ENCODE measurements around the gene PCDHA1.
"Not testable (repeated sequence)": the region's sequence is repeated elsewhere in the genome, so short reads cannot be mapped to it uniquely, and the experiment has no call there.

PCDHA1 gene

DNA sequence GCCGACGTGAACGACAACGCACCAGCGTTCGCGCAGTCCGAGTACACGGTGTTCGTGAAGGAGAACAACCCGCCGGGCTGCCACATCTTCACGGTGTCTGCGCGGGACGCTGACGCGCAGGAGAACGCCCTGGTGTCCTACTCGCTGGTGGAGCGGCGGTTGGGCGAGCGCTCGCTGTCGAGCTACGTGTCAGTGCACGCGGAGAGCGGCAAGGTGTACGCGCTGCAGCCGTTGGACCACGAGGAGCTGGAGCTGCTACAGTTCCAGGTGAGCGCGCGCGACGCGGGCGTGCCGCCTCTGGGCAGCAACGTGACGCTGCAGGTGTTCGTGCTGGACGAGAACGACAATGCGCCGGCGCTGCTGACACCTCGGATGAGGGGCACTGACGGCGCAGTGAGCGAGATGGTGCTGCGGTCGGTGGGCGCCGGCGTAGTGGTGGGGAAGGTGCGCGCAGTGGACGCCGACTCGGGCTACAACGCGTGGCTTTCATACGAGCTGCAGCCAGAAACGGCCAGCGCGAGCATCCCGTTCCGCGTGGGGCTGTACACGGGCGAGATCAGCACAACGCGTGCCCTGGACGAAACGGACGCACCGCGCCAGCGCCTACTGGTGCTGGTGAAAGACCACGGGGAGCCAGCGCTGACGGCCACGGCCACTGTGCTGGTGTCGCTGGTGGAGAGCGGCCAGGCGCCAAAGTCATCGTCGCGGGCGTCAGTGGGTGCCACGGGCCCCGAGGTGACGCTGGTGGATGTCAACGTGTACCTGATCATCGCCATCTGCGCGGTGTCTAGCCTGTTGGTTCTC lies 64.1 kb downstream of the PCDHA1 start:
- in situ Hi-C loops (cut with MboI; ENCODE audit: low sequenced_read_pairs), result not testable (repeated sequence)

DNA sequence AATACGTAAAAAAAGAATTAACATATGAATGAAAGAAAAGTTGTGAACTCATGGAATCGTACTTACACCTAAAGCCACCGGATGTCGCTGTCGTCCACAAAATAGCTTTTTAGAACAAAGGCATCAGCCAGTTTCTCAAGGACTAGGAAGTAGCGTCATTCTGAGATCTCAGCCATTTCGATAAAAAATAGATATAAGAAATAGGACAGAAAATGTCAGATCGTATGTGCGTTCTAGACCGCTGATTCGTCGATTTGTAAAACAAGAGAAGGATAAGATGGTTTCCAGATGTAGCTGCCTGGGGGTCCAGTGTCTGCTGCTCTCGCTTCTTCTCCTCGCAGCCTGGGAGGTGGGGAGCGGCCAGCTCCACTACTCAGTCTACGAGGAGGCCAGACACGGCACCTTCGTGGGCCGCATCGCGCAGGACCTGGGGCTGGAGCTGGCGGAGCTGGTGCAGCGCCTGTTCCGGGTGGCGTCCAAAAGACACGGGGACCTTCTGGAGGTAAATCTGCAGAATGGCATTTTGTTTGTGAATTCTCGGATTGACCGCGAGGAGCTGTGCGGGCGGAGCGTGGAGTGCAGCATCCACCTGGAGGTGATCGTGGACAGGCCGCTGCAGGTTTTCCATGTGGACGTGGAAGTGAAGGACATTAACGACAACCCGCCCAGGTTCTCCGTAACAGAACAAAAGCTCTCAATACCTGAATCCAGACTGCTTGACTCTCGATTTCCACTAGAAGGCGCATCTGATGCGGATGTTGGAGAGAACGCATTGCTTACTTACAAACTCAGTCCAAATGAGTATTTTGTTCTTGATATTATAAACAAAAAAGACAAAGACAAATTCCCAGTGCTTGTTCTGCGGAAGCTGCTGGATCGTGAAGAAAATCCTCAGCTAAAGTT lies 70.1 kb downstream of the PCDHA1 start, which contains the start of gene PCDHA10:
Gene PCDHA10 (plus strand): TSS at position 126 of the 903 bp plus-strand sequence. CDS start 152 bp downstream, at position 278.
- in situ Hi-C loops (cut with MboI; ENCODE audit: low sequenced_read_pairs), result no loop called here

DNA sequence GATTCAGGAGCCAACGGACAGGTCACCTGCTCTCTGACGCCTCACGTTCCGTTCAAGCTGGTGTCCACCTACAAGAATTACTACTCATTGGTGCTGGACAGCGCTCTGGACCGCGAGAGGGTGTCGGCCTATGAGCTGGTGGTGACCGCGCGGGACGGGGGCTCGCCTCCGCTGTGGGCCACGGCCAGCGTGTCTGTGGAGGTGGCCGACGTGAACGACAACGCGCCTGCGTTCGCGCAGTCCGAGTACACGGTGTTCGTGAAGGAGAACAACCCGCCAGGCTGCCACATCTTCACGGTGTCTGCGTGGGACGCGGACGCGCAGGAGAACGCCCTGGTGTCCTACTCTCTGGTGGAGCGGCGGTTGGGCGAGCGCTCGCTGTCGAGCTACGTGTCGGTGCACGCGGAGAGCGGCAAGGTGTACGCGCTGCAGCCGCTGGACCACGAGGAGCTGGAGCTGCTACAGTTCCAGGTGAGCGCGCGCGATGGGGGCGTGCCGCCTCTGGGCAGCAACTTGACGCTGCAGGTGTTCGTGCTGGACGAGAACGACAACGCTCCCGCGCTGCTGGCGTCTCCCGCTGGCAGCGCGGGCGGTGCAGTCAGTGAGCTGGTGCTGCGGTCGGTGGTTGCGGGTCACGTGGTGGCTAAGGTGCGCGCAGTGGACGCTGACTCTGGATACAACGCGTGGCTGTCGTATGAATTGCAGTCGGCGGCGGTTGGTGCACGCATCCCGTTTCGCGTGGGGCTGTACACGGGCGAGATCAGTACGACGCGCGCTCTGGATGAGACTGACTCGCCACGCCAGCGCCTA lies 71.4 kb downstream of the PCDHA1 start:
- in situ Hi-C loops (cut with MboI; ENCODE audit: low sequenced_read_pairs), result no loop called here

GRCh38 chr5:140857987-140858240 lies 72.0 kb downstream of the PCDHA1 start:
- in situ Hi-C loops (cut with MboI; ENCODE audit: low sequenced_read_pairs), result no loop called here

- in situ Hi-C loops (cut with MboI; ENCODE audit: low sequenced_read_pairs), result no loop called here
Measured at GRCh38 chr5:140862441-140863295, 76.7 kb downstream of the PCDHA1 start.

GRCh38 chr5:140868721-140869554 lies 83.0 kb downstream of the PCDHA1 start, which contains the start of gene PCDHA11:
TSS of gene PCDHA11 (plus strand) at chr5:140868957. CDS start at chr5:140869104, 147 bp downstream.
- in situ Hi-C loops (cut with MboI; ENCODE audit: low sequenced_read_pairs), result no loop called here

DNA sequence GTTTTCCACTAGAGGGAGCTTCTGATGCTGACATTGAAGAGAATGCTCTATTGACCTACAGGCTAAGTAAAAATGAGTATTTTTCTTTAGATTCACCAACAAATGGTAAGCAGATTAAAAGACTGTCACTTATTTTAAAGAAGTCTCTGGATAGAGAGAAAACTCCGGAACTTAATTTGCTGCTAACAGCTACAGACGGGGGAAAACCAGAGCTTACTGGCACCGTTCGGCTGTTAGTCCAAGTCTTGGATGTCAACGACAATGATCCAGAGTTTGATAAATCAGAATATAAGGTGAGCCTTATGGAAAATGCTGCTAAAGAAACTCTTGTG lies 83.6 kb downstream of the PCDHA1 start:
- in situ Hi-C loops (cut with MboI; ENCODE audit: low sequenced_read_pairs), result no loop called here

DNA sequence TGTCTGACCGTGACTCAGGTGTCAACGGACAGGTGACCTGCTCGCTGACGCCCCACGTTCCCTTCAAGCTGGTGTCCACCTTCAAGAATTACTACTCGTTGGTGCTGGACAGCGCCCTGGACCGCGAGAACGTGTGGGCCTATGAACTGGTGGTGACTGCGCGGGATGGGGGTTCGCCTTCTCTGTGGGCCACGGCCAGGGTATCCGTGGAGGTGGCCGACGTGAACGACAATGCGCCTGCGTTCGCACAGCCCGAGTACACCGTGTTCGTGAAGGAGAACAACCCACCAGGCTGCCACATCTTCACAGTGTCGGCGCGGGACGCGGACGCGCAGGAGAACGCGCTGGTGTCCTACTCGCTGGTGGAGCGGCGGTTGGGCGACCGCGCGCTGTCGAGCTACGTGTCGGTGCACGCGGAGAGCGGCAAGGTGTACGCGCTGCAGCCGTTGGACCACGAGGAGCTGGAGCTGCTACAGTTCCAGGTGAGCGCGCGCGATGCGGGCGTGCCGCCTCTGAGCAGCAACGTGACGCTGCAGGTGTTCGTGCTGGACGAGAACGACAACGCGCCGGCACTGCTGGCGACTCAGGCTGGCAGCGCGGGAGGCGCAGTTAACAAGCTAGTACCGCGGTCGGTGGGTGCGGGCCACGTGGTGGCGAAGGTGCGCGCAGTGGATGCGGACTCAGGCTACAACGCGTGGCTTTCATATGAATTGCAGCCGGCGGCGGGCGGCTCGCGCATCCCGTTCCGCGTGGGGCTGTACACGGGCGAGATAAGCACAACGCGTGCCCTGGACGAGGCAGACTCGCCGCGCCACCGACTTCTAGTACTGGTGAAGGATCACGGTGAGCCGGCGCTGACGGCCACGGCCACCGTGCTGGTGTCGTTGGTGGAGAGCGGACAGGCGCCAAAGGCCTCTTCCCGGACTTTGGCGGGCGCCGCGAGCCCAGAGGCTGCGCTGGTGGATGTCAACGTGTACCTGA lies 84.6 kb downstream of the PCDHA1 start:
- in situ Hi-C loops (cut with MboI; ENCODE audit: low sequenced_read_pairs), result no loop called here

DNA sequence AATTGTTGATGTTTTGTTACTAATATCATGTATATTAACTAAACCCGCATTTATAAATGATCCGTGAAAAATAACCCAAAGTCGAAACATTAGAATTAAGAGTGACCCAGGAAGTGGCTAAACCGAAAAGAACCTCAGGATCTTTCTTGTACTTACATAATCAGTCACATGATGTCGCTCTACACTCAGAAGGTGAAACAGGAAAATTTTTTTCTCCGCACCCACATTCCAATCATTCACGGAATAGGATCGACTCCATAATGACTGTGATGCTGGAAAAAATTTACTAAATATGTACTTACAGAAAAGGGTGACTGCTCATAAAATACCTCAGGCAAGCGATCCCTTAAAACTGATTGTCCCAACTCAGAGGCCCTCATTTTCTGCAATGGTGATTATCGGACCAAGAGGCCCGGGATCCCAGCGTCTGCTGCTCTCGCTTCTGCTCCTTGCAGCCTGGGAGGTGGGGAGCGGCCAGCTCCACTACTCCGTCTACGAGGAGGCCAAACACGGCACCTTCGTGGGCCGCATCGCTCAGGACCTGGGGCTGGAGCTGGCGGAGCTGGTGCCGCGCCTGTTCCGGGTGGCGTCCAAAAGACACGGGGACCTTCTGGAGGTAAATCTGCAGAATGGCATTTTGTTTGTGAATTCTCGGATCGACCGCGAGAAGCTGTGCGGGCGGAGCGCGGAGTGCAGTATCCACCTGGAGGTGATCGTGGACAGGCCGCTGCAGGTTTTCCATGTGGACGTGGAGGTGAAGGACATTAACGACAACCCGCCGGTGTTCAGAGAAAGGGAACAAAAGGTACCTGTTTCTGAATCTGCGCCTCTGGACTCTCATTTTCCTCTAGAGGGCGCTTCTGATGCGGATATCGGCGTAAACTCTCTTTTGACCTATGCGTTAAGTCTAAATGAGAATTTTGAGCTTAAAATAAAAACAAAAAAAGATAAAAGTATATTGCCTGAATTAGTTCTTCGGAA lies 89.4 kb downstream of the PCDHA1 start, which contains the start of gene PCDHA12:
Gene PCDHA12 (plus strand): TSS at position 224 of the 981 bp plus-strand sequence. CDS start 165 bp downstream, at position 389.
- in situ Hi-C loops (cut with MboI; ENCODE audit: low sequenced_read_pairs), result no loop called here

GRCh38 chr5:140876541-140877261 lies 90.8 kb downstream of the PCDHA1 start:
- in situ Hi-C loops (cut with MboI; ENCODE audit: low sequenced_read_pairs), result not testable (repeated sequence)

- in situ Hi-C loops (cut with MboI; ENCODE audit: low sequenced_read_pairs), result no loop called here
Measured at GRCh38 chr5:140877262-140877581, 91.3 kb downstream of the PCDHA1 start.

DNA sequence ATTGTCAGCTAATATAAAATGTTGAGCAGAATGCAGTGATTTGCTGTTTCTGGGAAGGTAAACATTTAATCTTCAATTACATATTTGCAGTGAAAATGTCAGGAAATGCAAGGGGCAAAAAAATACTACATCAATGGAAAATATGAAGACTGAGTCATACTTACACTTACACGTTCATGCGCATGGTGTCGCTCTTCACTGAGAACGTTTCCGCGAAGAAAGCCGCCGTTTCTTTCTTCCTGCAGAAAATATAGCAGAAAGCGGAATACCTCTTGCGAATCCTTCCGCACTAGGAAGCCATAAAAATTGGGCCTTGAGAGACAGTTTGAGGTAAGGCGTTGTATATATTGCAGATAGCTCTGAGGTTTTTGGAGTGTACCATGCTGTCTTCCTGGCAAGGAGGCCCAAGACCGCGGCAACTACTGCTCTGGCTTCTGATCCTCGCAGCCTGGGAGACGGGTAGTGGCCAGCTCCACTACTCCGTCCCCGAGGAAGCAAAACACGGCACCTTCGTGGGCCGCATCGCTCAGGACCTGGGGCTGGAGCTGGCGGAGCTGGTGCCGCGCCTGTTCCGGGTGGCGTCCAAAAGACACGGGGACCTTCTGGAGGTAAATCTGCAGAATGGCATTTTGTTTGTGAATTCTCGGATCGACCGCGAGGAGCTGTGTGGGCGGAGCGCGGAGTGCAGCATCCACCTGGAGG lies 96.1 kb downstream of the PCDHA1 start, which contains the start of gene PCDHA13:
Gene PCDHA13 (plus strand): TSS at position 236 of the 702 bp plus-strand sequence. CDS start 145 bp downstream, at position 381.
- in situ Hi-C loops (cut with MboI; ENCODE audit: low sequenced_read_pairs), result no loop called here

- in situ Hi-C loops (cut with MboI; ENCODE audit: low sequenced_read_pairs), result no loop called here
Measured at GRCh38 chr5:140882591-140882899, 96.6 kb downstream of the PCDHA1 start.

DNA sequence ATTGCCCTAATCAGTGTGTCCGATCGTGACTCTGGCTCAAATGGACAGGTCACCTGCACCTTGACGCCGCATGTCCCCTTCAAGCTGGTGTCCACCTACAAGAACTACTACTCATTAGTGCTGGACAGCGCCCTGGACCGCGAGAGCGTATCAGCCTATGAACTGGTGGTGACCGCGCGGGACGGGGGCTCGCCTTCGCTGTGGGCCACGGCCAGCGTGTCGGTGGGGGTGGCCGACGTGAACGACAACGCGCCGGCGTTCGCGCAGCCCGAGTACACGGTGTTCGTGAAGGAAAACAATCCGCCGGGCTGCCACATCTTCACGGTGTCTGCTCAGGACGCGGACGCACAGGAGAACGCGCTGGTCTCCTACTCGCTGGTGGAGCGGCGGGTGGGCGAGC lies 97.4 kb downstream of the PCDHA1 start:
- in situ Hi-C loops (cut with MboI; ENCODE audit: low sequenced_read_pairs), result no loop called here

GRCh38 chr5:140883927-140884697 lies 98.2 kb downstream of the PCDHA1 start:
- in situ Hi-C loops (cut with MboI; ENCODE audit: low sequenced_read_pairs), result no loop called here

Data from HL-60/S4 treated with retinoic acid at 250 ng/mL for 4 days and 3 days (cell line).